Cardiac fibroblast (primary cell): ENCODE measurements around the gene PTCD2.

Experiments used
- DNase-seq, 2 donors: peaks; one replicate each; pipeline versions ENCODE4 v3.0.0 to v3.0.0-alpha.2; 2010; ENCODE audit warnings: low read depth in 2 of 2
- H3K4me3 ChIP-seq, 2 donors: replicated peaks in 1 of 2; 1 replicate in 1 of 2; 2 replicates in 1 of 2; pipeline ENCODE4 v1.5.1; 2011; ENCODE audit warnings: low read depth in 2 of 2, low read length in 2 of 2, mild to moderate bottlenecking in 2 of 2, moderate library complexity in 1 of 2
- CTCF ChIP-seq: IDR thresholded peaks from one replicate; pipeline ENCODE4 v1.5.1; 2011; ENCODE audit warnings: low read depth, mild to moderate bottlenecking, low read length, inconsistent platforms

The PTCD2 gene

GRCh38 chr5:72415616-72416325, 95.6 kb downstream of the PTCD2 start:
- no peak for DNase-seq
- TF ChIP-seq CTCF: no peak
- H3K4me3 ChIP-seq: no peak overlapping the region

GRCh38 chr5:72417333-72418062, 97.3 kb downstream of the PTCD2 start:
- no peak overlapping the region for H3K4me3 ChIP-seq
- TF ChIP-seq CTCF: no peak
- DNase-seq: no peak
